Osteoblast (primary cell): ENCODE data around the gene PLOD1. TPM values are rescaled to one million over a fixed set of nuclear protein-coding genes. Genes with fewer than 3 reads are reported as not detected.
A peak's percentile ranks its signal among the peaks of the same experiment; 100 is the strongest.

Experiments
- DNase-seq: peaks from one replicate; pipeline ENCODE4 v3.0.0; 2011; ENCODE audit warnings: low spot score, mixed read lengths; ENCODE audit not compliant: insufficient read length; ENCODE audit errors: missing footprints
- H2AFZ ChIP-seq: 2 replicates; pipeline ENCODE4 v1.6.0; 2011; ENCODE audit warnings: mild to moderate bottlenecking, low read length
- H3K27ac ChIP-seq: 2 replicates; pipeline ENCODE4 v1.5.1; 2011; ENCODE audit warnings: mild to moderate bottlenecking, low read depth, low read length, moderate library complexity
- H3K27me3 ChIP-seq: 2 replicates; pipeline ENCODE4 v1.6.0; 2012; ENCODE audit warnings: mild to moderate bottlenecking, control low read depth, inconsistent platforms, low read length, moderate library complexity; ENCODE audit not compliant: insufficient read depth
- H3K36me3 ChIP-seq: 2 replicates; pipeline ENCODE4 v1.5.1; 2011; ENCODE audit warnings: mild to moderate bottlenecking, low read length, control low read depth, moderate library complexity; ENCODE audit not compliant: insufficient read depth
- H3K4me1 ChIP-seq: 2 replicates; pipeline ENCODE4 v1.5.1; 2011; ENCODE audit warnings: mild to moderate bottlenecking, low read length, control low read depth, moderate library complexity; ENCODE audit not compliant: insufficient read depth
- H3K4me2 ChIP-seq: 2 replicates; pipeline ENCODE4 v1.6.0; 2011; ENCODE audit warnings: mild to moderate bottlenecking, low read length; ENCODE audit not compliant: insufficient read depth
- H3K4me3 ChIP-seq: fragments of 200-600 bp; sonication (generic); 3 replicates; pipeline ENCODE4 v1.5.1; 2012; ENCODE audit warnings: mild to moderate bottlenecking, low read length, inconsistent platforms; ENCODE audit not compliant: insufficient read depth
- H3K79me2 ChIP-seq: 2 replicates; pipeline ENCODE4 v1.6.0; 2012; ENCODE audit warnings: mild to moderate bottlenecking, low read length, control low read depth, inconsistent platforms; ENCODE audit not compliant: insufficient read depth
- H3K9me3 ChIP-seq: 2 replicates; pipeline ENCODE4 v1.5.1; 2011; ENCODE audit warnings: low read depth, low read length, control low read depth
- H4K20me1 ChIP-seq: 2 replicates; pipeline ENCODE4 v1.6.0; 2012; ENCODE audit warnings: mild to moderate bottlenecking, low read length, control low read depth; ENCODE audit not compliant: insufficient read depth
- CTCF ChIP-seq: IDR thresholded peaks from 2 replicates; pipeline ENCODE4 v1.5.1; 2011; ENCODE audit warnings: mild to moderate bottlenecking, low read depth, low read length, moderate library complexity; ENCODE audit errors: extremely low read depth
- total RNA-seq: library from RNA; depleted of rRNA; stranded (reverse); fragments of >200 nt; gene quantifications from 2 replicates; pipeline ENCODE4 v1.2.3, GENCODE V29; 2012

PLOD1 gene
- total RNA-seq, 1 donor = 281 TPM

DNA sequence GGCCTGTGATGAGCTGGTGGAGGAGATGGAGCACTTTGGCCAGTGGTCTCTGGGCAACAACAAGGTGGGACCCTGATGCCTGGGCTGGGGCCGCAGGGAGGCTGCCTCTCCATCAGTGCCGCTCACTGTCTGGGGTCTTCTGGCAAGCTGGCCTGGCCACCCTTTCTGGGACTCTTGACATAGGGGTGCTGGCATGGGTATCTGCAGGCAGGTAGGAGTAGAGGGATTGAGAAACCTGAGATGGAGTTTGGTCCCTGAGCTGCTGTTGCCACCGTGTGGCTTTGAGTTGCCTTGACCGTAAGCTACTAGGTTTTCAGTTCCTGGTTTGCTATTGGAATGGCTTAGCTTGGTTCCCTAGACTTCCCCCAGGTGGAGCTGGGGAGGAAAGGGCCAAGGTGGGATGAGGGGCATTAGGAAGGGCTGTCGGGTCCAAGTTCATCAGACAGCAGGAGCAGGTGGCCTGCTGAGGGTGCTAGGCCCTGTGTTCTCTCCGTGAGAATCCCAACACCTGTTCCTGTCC, 32.6 kb downstream of the PLOD1 start:
- Histone ChIP-seq H3K27ac (no peak overlapping the region), H2AFZ (no peak overlapping the region), H3K4me2 (no peak overlapping the region), H3K36me3 (peaks cover 40% of the 10 kb centered on the region), H3K9me3 (no peaks in the 10 kb centered on the region), H3K79me2 (no peaks in the 10 kb centered on the region), H3K4me3 (no peak overlapping the region), H4K20me1 (no peaks in the 10 kb centered on the region), H3K4me1 (no peaks in the 10 kb centered on the region), H3K27me3 (no peaks in the 10 kb centered on the region)
- peak; percentile 89 for DNase-seq
- TF ChIP-seq CTCF = peak; percentile 33

GRCh38 chr1:11970441-11971185, 36.1 kb downstream of the PLOD1 start:
- no peaks in the 10 kb centered on the region for H4K20me1 ChIP-seq
- H3K9me3 ChIP-seq = no peaks in the 10 kb centered on the region
- H2AFZ ChIP-seq = no peak overlapping the region
- no peaks in the 10 kb centered on the region for H3K79me2 ChIP-seq
- no peak for TF ChIP-seq CTCF
- H3K27ac ChIP-seq = no peak overlapping the region
- H3K36me3 ChIP-seq = peaks cover 43% of the 10 kb centered on the region
- H3K4me2 ChIP-seq = no peak overlapping the region
- H3K4me3 ChIP-seq = no peak overlapping the region
- no peaks in the 10 kb centered on the region for H3K4me1 ChIP-seq
- H3K27me3 ChIP-seq = no peaks in the 10 kb centered on the region
- DNase-seq = peak; percentile 17

GRCh38 chr1:11977625-11978024, 43.1 kb downstream of the PLOD1 start:
- Histone ChIP-seq H4K20me1 (no peaks in the 10 kb centered on the region), H3K36me3 (peaks cover 23% of the 10 kb centered on the region), H3K4me1 (peaks cover 23% of the 10 kb centered on the region), H3K27ac (no peak overlapping the region), H3K79me2 (peaks cover 22% of the 10 kb centered on the region), H2AFZ (no peak overlapping the region), H3K4me2 (no peak overlapping the region), H3K27me3 (no peaks in the 10 kb centered on the region), H3K9me3 (no peaks in the 10 kb centered on the region), H3K4me3 (no peak overlapping the region)
- DNase-seq = peak; percentile 45
- no peak for TF ChIP-seq CTCF

DNA sequence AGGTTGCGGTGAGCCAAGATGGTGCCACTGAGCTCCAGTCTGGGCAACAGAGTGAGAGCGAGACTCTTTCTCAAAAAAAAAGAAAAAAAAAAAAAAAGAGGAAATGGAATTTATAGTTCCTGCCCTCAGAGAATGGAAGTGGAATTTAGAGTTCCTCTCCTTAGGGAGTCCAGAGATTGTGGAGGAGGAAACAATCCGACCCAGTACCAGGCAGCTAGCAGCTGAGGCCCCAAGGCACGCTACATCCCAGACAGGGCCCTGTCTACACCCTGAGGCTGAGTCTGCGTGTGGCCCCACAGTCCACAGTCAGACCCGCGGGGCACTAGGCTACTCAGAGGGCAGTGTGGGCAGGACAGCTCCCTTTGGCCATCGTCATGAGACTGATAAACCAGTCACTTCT, 43.8 kb downstream of the PLOD1 start:
- no peak for TF ChIP-seq CTCF
- no peak overlapping the region for H3K27ac ChIP-seq

More for the DNA sequence above, 43.8 kb downstream of the PLOD1 start:
- H3K4me3 ChIP-seq = no peak overlapping the region
- H3K4me1 ChIP-seq = peaks cover 23% of the 10 kb centered on the region
- no peaks in the 10 kb centered on the region for H3K9me3 ChIP-seq
- H3K27me3 ChIP-seq = no peaks in the 10 kb centered on the region
- peaks cover under 1% of the 10 kb centered on the region for H4K20me1 ChIP-seq
- no peak for DNase-seq
- H2AFZ ChIP-seq = no peak overlapping the region
- peaks cover 29% of the 10 kb centered on the region for H3K79me2 ChIP-seq
- H3K36me3 ChIP-seq = peaks cover 29% of the 10 kb centered on the region
- no peak overlapping the region for H3K4me2 ChIP-seq
